Effector memory CD8-positive, alpha-beta T cell (primary cell): ENCODE measurements around the gene G2E3.
"Not testable (repeated sequence)": the region's sequence is repeated elsewhere in the genome, so short reads cannot be mapped to it uniquely, and the experiment has no call there.

Experiments
- ATAC-seq: fragments of 150-1000 bp; cut with Tn5 transposase; replicated peaks from 2 replicates; pipeline ENCODE4 v1.10.0; 2021; ENCODE audit warnings: mild to moderate bottlenecking, moderate library complexity
- DNase-seq, 3 experiments: peaks; one replicate each; pipeline ENCODE4 v3.0.0; 2021
- H3K27ac Mint-ChIP-seq, 2 donors: one replicate each; pipeline ENCODE4 v1.8.0; 2022; ENCODE audit warnings: mild to moderate bottlenecking in 2 of 2, mixed read lengths in 2 of 2, moderate library complexity in 2 of 2
- H3K27me3 Mint-ChIP-seq, 2 donors: one replicate each; pipeline ENCODE4 v1.8.0; 2022; ENCODE audit warnings: mixed read lengths in 2 of 2
- H3K36me3 Mint-ChIP-seq: one replicate; pipeline ENCODE4 v1.8.0; 2022; ENCODE audit warnings: mild to moderate bottlenecking, moderate library complexity, mixed read lengths; ENCODE audit not compliant: insufficient read depth
- H3K4me1 Mint-ChIP-seq, 2 donors: one replicate each; pipeline ENCODE4 v1.8.0; 2022; ENCODE audit warnings: low read depth in 2 of 2, mixed read lengths in 2 of 2
- H3K4me3 Mint-ChIP-seq, 2 donors: one replicate each; pipeline ENCODE4 v1.8.0; 2022; ENCODE audit warnings: mild to moderate bottlenecking in 2 of 2, mixed read lengths in 2 of 2, moderate library complexity in 2 of 2
- H3K9me3 Mint-ChIP-seq, 2 donors: one replicate each; pipeline ENCODE4 v1.8.0; 2022; ENCODE audit warnings: mixed read lengths in 2 of 2

G2E3 gene

GRCh38 chr14:30572237-30572636 lies 13.3 kb downstream of the G2E3 start:
- DNase-seq (no peak), ATAC-seq (no peak)
- peaks cover 57 to 89% of the 10 kb centered on the region in 2 donors for H3K4me1 Mint-ChIP-seq
- H3K9me3 Mint-ChIP-seq = no peaks in the 10 kb centered on the region
- peak overlapping the region in 1 of 2 donors; percentile 19 for H3K27ac Mint-ChIP-seq
- no peak overlapping the region for H3K4me3 Mint-ChIP-seq
- H3K27me3 Mint-ChIP-seq = no peaks in the 10 kb centered on the region
- peaks cover 4% of the 10 kb centered on the region for H3K36me3 Mint-ChIP-seq

DNA sequence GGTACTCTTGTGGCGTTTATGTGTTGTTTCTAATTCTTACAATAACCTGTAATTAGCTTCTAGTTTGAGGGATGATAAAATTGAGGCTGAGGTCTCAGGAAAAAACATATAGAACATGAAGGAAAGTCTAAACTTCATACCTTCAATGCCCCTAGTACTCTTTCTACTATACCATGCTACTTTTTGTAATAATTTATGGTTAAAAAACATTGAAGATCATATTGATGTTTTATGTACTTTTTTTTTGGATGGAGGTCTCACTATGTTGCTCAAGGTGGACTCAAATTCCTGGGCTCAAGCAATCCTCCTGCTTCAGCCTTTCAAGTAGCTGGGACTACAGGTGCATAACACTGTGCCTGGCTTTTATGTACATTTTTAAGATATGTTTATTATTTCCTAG lies 13.8 kb downstream of the G2E3 start:
- H3K36me3 Mint-ChIP-seq = peaks cover 4% of the 10 kb centered on the region
- H3K9me3 Mint-ChIP-seq = no peaks in the 10 kb centered on the region
- ATAC-seq (no peak), DNase-seq (no peak)
- no peaks in the 10 kb centered on the region for H3K27me3 Mint-ChIP-seq
- no peak overlapping the region for H3K27ac Mint-ChIP-seq
- H3K4me3 Mint-ChIP-seq = no peak overlapping the region
- H3K4me1 Mint-ChIP-seq = peaks cover 59 to 90% of the 10 kb centered on the region in 2 donors

- no peak for ATAC-seq
- Mint-ChIP-seq H3K9me3 (no peaks in the 10 kb centered on the region), H3K4me1 (peaks cover 58 to 89% of the 10 kb centered on the region in 2 donors), H3K4me3 (no peak overlapping the region), H3K27ac (no peak overlapping the region), H3K27me3 (no peaks in the 10 kb centered on the region), H3K36me3 (peaks cover 4% of the 10 kb centered on the region)
- no peak for DNase-seq
These were observed 14.4 kb downstream of the G2E3 start for GRCh38 chr14:30573226-30573814.

DNA sequence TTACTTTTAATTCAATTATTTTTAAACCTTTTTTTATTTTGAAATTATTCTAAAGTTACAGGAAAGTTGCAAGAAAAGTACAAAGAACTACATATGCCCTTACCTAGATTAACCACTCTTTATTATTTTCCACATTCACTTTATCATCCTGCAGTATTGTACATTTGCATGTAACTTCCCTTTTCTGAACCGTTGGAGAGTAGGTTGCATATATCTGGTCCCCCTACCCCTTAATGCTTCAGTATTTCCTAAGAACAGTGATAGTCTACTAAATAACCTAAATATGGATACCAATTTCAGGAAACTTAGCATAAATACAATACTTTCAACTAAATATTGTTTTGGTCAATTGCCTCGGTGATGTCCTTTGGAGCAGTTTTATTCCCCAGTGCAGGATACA lies 15.0 kb downstream of the G2E3 start:
- Mint-ChIP-seq H3K9me3 (no peaks in the 10 kb centered on the region), H3K4me1 (peaks cover 61 to 88% of the 10 kb centered on the region in 2 donors), H3K4me3 (no peak overlapping the region), H3K36me3 (peaks cover 4% of the 10 kb centered on the region), H3K27me3 (no peaks in the 10 kb centered on the region), H3K27ac (no peak overlapping the region)
- no peak for DNase-seq
- ATAC-seq = no peak

GRCh38 chr14:30574777-30575176 lies 15.8 kb downstream of the G2E3 start:
- peaks cover 54 to 82% of the 10 kb centered on the region in 2 donors for H3K4me1 Mint-ChIP-seq
- H3K27ac Mint-ChIP-seq = not testable (repeated sequence)

GRCh38 chr14:30576333-30576732 lies 17.4 kb downstream of the G2E3 start:
- H3K27me3 Mint-ChIP-seq, H3K9me3 Mint-ChIP-seq, DNase-seq, ATAC-seq, H3K36me3 Mint-ChIP-seq, H3K4me3 Mint-ChIP-seq: not testable (repeated sequence)
- H3K27ac Mint-ChIP-seq = peak overlapping the region in 1 of 2 donors; percentile 4
- peaks cover 39 to 66% of the 10 kb centered on the region in 2 donors for H3K4me1 Mint-ChIP-seq

More at GRCh38 chr14:30574777-30575176, 15.8 kb downstream of the G2E3 start:
- H3K9me3 Mint-ChIP-seq, H3K4me3 Mint-ChIP-seq, DNase-seq, ATAC-seq, H3K36me3 Mint-ChIP-seq, H3K27me3 Mint-ChIP-seq: not testable (repeated sequence)

GRCh38 chr14:30580616-30581282 lies 21.8 kb downstream of the G2E3 start:
- DNase-seq (no peak), ATAC-seq (no peak)
- Mint-ChIP-seq H3K4me3 (no peak overlapping the region), H3K27ac (no peak overlapping the region), H3K27me3 (no peaks in the 10 kb centered on the region), H3K9me3 (peaks cover 0 to 5% of the 10 kb centered on the region in 2 donors), H3K36me3 (peaks cover 3% of the 10 kb centered on the region), H3K4me1 (peaks cover 29 to 58% of the 10 kb centered on the region in 2 donors)

DNA sequence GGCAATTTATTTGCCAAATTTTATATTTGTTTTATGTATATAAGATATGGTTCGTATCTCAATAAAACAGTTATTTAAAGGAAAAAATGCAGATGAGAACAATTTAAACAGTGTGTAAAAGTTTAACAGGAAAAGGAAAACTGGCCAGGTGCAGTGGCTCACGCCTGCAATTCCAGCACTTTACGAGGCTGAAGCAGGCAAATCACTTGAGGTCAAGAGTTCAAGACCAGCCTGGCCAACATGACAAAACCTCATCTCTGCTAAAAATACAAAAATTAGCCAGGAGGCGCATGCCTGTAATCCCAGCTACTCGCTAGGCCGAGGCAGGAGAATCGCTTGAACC lies 22.3 kb downstream of the G2E3 start:
- DNase-seq = no peak
- H3K27me3 Mint-ChIP-seq = no peaks in the 10 kb centered on the region
- H3K27ac Mint-ChIP-seq = no peak overlapping the region
- peaks cover 3% of the 10 kb centered on the region for H3K36me3 Mint-ChIP-seq
- H3K4me3 Mint-ChIP-seq = no peak overlapping the region
- peaks cover 24 to 58% of the 10 kb centered on the region in 2 donors for H3K4me1 Mint-ChIP-seq
- no peak for ATAC-seq
- peaks cover 0 to 5% of the 10 kb centered on the region in 2 donors for H3K9me3 Mint-ChIP-seq

DNA sequence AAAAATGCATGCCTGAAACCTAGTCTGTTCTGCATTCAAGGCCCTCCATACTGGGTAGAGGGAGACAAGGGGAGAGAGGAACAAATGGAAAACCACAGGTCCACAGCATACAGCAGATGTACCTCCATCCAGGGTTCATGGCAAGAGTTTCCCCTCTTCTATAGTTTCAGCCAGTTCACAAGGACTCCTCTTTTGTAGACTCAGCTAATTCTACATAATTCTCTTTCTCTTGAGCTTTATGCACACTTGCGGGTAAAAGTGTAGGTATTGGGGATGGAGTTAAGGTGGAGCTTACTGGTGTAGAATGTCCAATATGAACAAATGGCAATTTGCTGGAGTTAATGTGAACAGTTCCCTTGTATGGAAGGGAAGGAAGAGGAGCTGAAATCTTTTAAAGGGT lies 23.4 kb downstream of the G2E3 start:
- Mint-ChIP-seq H3K27me3 (no peaks in the 10 kb centered on the region), H3K9me3 (peaks cover 0 to 5% of the 10 kb centered on the region in 2 donors), H3K4me3 (no peak overlapping the region), H3K27ac (peak overlapping the region in 1 of 2 donors; percentile 26), H3K36me3 (peaks cover 3% of the 10 kb centered on the region), H3K4me1 (peaks cover 19 to 50% of the 10 kb centered on the region in 2 donors)
- DNase-seq (no peak), ATAC-seq (no peak)

DNA sequence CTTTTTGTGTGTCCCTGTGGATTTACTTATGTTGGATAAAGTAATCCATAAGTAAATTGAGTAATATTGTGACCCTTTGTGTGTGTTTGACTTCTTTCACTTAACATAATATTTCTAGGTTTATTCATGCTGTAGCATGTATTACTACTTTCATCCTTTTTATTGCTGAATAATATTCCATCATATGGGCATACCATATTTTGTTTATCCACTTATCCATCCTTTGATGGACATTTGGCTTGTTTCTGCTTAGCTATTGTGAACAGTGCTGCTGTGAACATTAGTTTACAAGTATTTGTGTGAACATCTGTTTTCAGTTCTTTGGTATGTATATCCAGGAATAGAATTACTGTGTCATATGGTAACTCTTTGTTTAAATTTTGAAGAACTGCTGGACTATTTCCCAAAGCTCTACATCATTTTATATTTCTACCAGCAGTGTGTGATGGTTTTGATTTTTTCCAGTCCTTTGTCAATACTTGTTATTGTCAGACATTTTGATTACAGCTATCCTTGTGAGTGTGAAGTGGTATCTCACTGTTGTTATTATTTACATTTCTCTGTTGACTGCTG lies 25.2 kb downstream of the G2E3 start:
- Mint-ChIP-seq H3K27me3 (no peaks in the 10 kb centered on the region), H3K9me3 (peaks cover 0 to 5% of the 10 kb centered on the region in 2 donors), H3K27ac (no peak overlapping the region), H3K36me3 (peaks cover 3% of the 10 kb centered on the region), H3K4me3 (no peak overlapping the region), H3K4me1 (peaks cover 6 to 40% of the 10 kb centered on the region in 2 donors)
- DNase-seq (no peak), ATAC-seq (no peak)

GRCh38 chr14:30585204-30585603 lies 26.2 kb downstream of the G2E3 start:
- DNase-seq (no peak), ATAC-seq (no peak)
- peak overlapping the region in 1 of 2 donors; percentile 87 for H3K27ac Mint-ChIP-seq
- peaks cover 0 to 5% of the 10 kb centered on the region in 2 donors for H3K9me3 Mint-ChIP-seq
- H3K36me3 Mint-ChIP-seq = peaks cover 7% of the 10 kb centered on the region
- peaks cover 6 to 45% of the 10 kb centered on the region in 2 donors for H3K4me1 Mint-ChIP-seq
- no peak overlapping the region for H3K4me3 Mint-ChIP-seq
- H3K27me3 Mint-ChIP-seq = no peaks in the 10 kb centered on the region

GRCh38 chr14:30587141-30587540 lies 28.2 kb downstream of the G2E3 start:
- H3K36me3 Mint-ChIP-seq = peaks cover 14% of the 10 kb centered on the region
- no peak for DNase-seq
- H3K9me3 Mint-ChIP-seq = peaks cover 0 to 5% of the 10 kb centered on the region in 2 donors
- H3K4me1 Mint-ChIP-seq = peaks cover 6 to 44% of the 10 kb centered on the region in 2 donors
- no peak overlapping the region for H3K4me3 Mint-ChIP-seq
- no peaks in the 10 kb centered on the region for H3K27me3 Mint-ChIP-seq
- no peak for ATAC-seq
- H3K27ac Mint-ChIP-seq = no peak overlapping the region

- peaks cover 19% of the 10 kb centered on the region for H3K36me3 Mint-ChIP-seq
- H3K27me3 Mint-ChIP-seq = no peaks in the 10 kb centered on the region
- ATAC-seq (no peak), DNase-seq (no peak)
- H3K4me1 Mint-ChIP-seq = peaks cover 2 to 28% of the 10 kb centered on the region in 2 donors
- H3K9me3 Mint-ChIP-seq = peaks cover 0 to 4% of the 10 kb centered on the region in 2 donors
- H3K27ac Mint-ChIP-seq = no peak overlapping the region
- H3K4me3 Mint-ChIP-seq = no peak overlapping the region
These were observed 29.9 kb downstream of the G2E3 start for GRCh38 chr14:30588873-30589272.

DNA sequence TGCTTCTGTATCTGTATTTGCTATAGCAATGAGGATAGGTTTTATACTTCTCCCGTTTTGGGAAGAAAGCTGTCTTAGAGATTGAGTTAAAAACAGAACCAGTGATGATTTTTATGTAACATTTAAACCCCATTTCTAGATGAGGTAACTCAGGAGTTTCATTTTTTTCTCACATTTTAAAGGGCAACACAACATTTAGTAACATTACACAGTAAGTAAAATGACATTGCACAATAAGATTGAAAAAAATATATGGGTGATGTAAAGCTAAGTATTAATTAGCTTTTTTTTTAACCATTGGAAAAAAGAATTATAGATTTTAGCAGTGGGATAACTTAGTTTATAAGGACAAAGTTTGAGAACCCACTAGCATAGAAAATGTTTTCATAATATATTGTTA lies 38.0 kb downstream of the G2E3 start:
- peaks cover 0 to 6% of the 10 kb centered on the region in 2 donors for H3K4me1 Mint-ChIP-seq
- no peak overlapping the region for H3K4me3 Mint-ChIP-seq
- no peaks in the 10 kb centered on the region for H3K27me3 Mint-ChIP-seq
- peaks cover 40% of the 10 kb centered on the region for H3K36me3 Mint-ChIP-seq
- ATAC-seq (no peak), DNase-seq (no peak)
- no peaks in the 10 kb centered on the region for H3K9me3 Mint-ChIP-seq
- peak overlapping the region in 1 of 2 donors; percentile 42 for H3K27ac Mint-ChIP-seq
